ENCODE results near the gene CARMIL1.

Gene CARMIL1

DNA sequence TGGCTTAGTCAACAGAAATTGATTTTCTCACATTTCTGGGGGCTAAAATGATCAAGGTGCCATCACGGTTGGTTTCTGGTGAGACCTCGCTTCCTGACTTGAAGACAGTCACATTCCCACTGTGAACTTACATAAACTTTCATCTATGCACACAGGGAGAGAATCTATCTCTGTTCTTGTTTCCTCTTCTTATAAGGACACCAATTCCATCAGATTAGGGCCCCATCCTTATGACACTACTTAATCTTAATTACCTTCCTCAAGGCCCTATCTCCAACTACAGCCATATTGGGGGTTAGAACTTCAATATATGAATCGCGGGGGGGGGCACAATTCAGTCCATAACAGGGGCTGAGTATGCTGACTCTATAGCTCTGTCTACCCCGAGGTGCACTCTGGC lies 362.2 kb downstream of the CARMIL1 start:
- TF ChIP-seq, protein P1, sequence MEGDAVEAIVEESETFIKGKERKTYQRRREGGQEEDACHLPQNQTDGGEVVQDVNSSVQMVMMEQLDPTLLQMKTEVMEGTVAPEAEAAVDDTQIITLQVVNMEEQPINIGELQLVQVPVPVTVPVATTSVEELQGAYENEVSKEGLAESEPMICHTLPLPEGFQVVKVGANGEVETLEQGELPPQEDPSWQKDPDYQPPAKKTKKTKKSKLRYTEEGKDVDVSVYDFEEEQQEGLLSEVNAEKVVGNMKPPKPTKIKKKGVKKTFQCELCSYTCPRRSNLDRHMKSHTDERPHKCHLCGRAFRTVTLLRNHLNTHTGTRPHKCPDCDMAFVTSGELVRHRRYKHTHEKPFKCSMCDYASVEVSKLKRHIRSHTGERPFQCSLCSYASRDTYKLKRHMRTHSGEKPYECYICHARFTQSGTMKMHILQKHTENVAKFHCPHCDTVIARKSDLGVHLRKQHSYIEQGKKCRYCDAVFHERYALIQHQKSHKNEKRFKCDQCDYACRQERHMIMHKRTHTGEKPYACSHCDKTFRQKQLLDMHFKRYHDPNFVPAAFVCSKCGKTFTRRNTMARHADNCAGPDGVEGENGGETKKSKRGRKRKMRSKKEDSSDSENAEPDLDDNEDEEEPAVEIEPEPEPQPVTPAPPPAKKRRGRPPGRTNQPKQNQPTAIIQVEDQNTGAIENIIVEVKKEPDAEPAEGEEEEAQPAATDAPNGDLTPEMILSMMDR (IDR thresholded peaks at IDR 0.05): no peak

DNA sequence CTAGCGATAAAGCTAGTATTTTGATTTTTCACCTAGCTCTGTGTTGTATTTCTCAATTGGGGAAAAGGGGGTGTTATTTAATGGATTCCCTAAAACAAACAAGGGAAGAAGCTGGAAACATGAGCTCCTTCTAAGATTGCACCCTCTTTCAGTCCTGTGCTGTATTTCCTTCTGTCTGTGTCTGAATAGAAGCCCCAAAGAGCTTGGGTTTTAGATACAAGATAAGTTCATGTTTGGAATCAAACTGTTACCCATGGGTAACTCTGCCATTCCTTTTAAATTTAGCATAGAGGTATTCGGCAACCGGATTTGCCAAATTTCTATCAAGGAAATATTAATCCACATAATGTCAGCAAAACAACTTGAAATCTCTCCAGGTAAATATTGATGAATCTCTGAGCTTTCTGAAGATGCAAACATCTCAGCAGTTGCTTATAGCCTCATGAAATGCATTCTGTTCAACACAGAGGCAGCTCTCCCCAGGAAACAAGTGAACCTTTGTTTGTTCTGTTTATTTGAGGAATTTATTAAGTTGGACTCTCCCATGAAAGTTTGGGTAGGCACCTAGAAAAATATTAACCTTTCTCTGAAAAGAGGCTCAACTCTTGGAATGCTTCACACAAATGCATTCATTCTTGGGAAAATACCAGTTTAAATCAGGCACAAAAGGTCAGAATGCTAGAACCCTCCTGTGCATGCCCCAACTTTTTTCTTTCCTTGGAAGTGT lies 362.9 kb downstream of the CARMIL1 start:
- TF ChIP-seq, protein P1 (IDR thresholded peaks at IDR 0.05): no peak

DNA sequence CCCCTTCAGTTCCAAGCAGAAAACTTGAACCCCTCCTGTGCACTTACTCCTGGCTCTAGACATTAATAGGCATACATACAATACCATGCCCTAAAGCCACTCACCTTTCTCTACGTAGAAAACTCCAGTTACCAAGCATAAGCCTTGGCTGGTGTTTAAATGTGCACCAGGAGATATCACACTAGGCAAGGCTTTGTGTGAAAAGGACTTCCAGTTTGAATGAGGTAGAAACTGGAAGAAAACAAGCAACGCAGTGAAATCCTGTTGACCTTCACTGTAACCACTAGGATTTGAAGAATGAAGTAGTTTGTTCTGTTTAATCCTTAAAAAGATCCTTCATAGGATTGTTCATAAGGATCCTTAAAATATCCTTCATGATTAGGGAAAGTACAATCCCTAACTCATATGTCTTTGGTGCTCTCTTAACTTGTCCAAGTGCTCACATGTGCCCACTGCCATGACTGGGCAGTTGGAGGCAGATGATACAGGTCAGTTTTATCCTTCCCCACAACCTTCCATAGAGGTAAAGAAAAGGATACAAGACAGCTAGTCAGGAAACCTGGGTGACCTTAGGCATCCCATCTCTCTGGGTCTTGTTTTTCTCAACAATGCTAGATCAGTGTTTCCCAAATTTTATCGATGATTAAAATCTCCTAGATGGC lies 363.6 kb downstream of the CARMIL1 start:
- TF ChIP-seq, protein P1 (IDR thresholded peaks at IDR 0.05): no peak

- TF ChIP-seq, protein P1 (IDR thresholded peaks at IDR 0.05): no peak
Measured at GRCh38 chr6:25645916-25646315, 366.7 kb downstream of the CARMIL1 start.

GRCh38 chr6:25649611-25650010 lies 370.4 kb downstream of the CARMIL1 start:
- TF ChIP-seq, protein P1 (IDR thresholded peaks at IDR 0.05): no peak

GRCh38 chr6:25652007-25652515 lies 372.9 kb downstream of the CARMIL1 start, which contains the start of gene SCGN:
SCGN (plus strand) TSS chr6:25652215; CDS start chr6:25652404, 189 bp downstream.
- TF ChIP-seq, protein P1 (IDR thresholded peaks at IDR 0.05): no peak

- TF ChIP-seq, protein P1 (IDR thresholded peaks at IDR 0.05): no peak
Measured at GRCh38 chr6:25655723-25656122, 376.5 kb downstream of the CARMIL1 start.
